ENCODE measurements around the gene JAGN1. TPM values are rescaled to one million over a fixed set of nuclear protein-coding genes. Genes with fewer than 3 reads are reported as not detected.
"Not testable (repeated sequence)": the region's sequence is repeated elsewhere in the genome, so short reads cannot be mapped to it uniquely, and the experiment has no call there.

JAGN1 gene
- total RNA-seq, 4 donors from 2014 or later: 29.5 to 71.3 (median 49.8) TPM

GRCh38 chr3:9938966-9939365, 48.6 kb downstream of the JAGN1 start:
- peaks cover 16% of the 10 kb centered on the region for H3K4me1 ChIP-seq
- H3K27me3 ChIP-seq: no peaks in the 10 kb centered on the region
- DNase-seq (ENCODE audit: low spot score in 2 of 2): no peak
- no peak for TF ChIP-seq POLR2AphosphoS5 (IDR thresholded peaks at IDR 0.05)
- no peak for TF ChIP-seq POLR2A (IDR thresholded peaks at IDR 0.05)
- no peak for TF ChIP-seq CTCF (IDR thresholded peaks at IDR 0.05)
- TF ChIP-seq EP300 (IDR thresholded peaks at IDR 0.05): no peak
- no peak overlapping the region for H3K4me3 ChIP-seq
- no peaks in the 10 kb centered on the region for H3K9me3 ChIP-seq
- H3K36me3 ChIP-seq: peaks cover 10% of the 10 kb centered on the region
- no peak overlapping the region for H3K27ac ChIP-seq
- WGBS: 95% methylated on average over 2 of the region's 2 CpGs

- not testable (repeated sequence) for DNase-seq (ENCODE audit: low spot score in 2 of 2); H3K4me1 ChIP-seq; H3K27ac ChIP-seq; H3K9me3 ChIP-seq; H3K27me3 ChIP-seq; H3K4me3 ChIP-seq
- peaks cover 14% of the 10 kb centered on the region for H3K36me3 ChIP-seq
- WGBS: 100% methylated on average over 1 of the region's 32 CpGs
Measured at GRCh38 chr3:9939906-9940305, 49.5 kb downstream of the JAGN1 start.

GRCh38 chr3:9940746-9941145, 50.3 kb downstream of the JAGN1 start:
- TF ChIP-seq POLR2AphosphoS5 (IDR thresholded peaks at IDR 0.05) (no peak), POLR2A (IDR thresholded peaks at IDR 0.05) (no peak)
- no peaks in the 10 kb centered on the region for H3K27me3 ChIP-seq
- H3K4me1 ChIP-seq: peaks cover under 1% of the 10 kb centered on the region
- no peak overlapping the region for H3K4me3 ChIP-seq
- H3K36me3 ChIP-seq: peaks cover 14% of the 10 kb centered on the region
- H3K9me3 ChIP-seq: no peaks in the 10 kb centered on the region
- H3K27ac ChIP-seq: no peak overlapping the region
- WGBS: 97% methylated on average over 10 of the region's 10 CpGs
- no peak for DNase-seq (ENCODE audit: low spot score in 2 of 2)

- H3K4me1 ChIP-seq: peaks cover 9% of the 10 kb centered on the region
- 82% methylated on average over 4 of the region's 4 CpGs for WGBS
- no peak overlapping the region for H3K27ac ChIP-seq
Measured at GRCh38 chr3:9942164-9942563, 51.8 kb downstream of the JAGN1 start.

GRCh38 chr3:9942934-9943690, 52.7 kb downstream of the JAGN1 start:
- 84% methylated on average over 11 of the region's 11 CpGs for WGBS
- Histone ChIP-seq H3K27me3 (no peaks in the 10 kb centered on the region), H3K4me1 (peaks cover 17% of the 10 kb centered on the region), H3K9me3 (no peaks in the 10 kb centered on the region), H3K27ac (no peak overlapping the region), H3K4me3 (no peak overlapping the region), H3K36me3 (peaks cover 9% of the 10 kb centered on the region)
- no peak for DNase-seq (ENCODE audit: low spot score in 2 of 2)
- no peak for TF ChIP-seq POLR2A (IDR thresholded peaks at IDR 0.05)
- TF ChIP-seq EP300 (IDR thresholded peaks at IDR 0.05): no peak

More at GRCh38 chr3:9942164-9942563, 51.8 kb downstream of the JAGN1 start:
- H3K9me3 ChIP-seq: no peaks in the 10 kb centered on the region
- H3K4me3 ChIP-seq: no peak overlapping the region
- TF ChIP-seq POLR2A (IDR thresholded peaks at IDR 0.05) (no peak), CTCF (IDR thresholded peaks at IDR 0.05) (no peak), POLR2AphosphoS5 (IDR thresholded peaks at IDR 0.05) (no peak), EP300 (IDR thresholded peaks at IDR 0.05) (no peak)
- peaks cover 14% of the 10 kb centered on the region for H3K36me3 ChIP-seq
- H3K27me3 ChIP-seq: no peaks in the 10 kb centered on the region
- no peak for DNase-seq (ENCODE audit: low spot score in 2 of 2)

Other genes starting within 250 kb of the JAGN1 start
- 10 to 100 TPM; 27.9 to 45.3 (median 32.7) TPM for gene MTMR14, start 241.1 kb upstream of the JAGN1 start, total RNA-seq
- gene CPNE9, start 186.8 kb upstream of the JAGN1 start, total RNA-seq: 1 to 10 TPM in 2 of 4 donors, under 1 TPM in 2; 0.49 to 3.4 (median 2.1) TPM
- gene BRPF1, start 158.9 kb upstream of the JAGN1 start, total RNA-seq: 10 to 100 TPM; 24.6 to 35.6 (median 29.4) TPM
- gene OGG1, start 140.7 kb upstream of the JAGN1 start, total RNA-seq: 10 to 100 TPM; 15.7 to 29.6 (median 25.5) TPM
- gene CAMK1, start 120.7 kb upstream of the JAGN1 start, total RNA-seq: 10 to 100 TPM in 1 of 4 donors, 1 to 10 TPM in 3; 3.3 to 13.0 (median 5.2) TPM
- gene TADA3, start 98.1 kb upstream of the JAGN1 start, total RNA-seq: 10 to 100 TPM; 27.6 to 45.0 (median 38.8) TPM
- gene ARPC4, start 97.5 kb upstream of the JAGN1 start, total RNA-seq: 100 to 1,000 TPM; 107 to 132 (median 124) TPM
- gene TTLL3, start 80.3 kb upstream of the JAGN1 start, total RNA-seq: 100 to 1,000 TPM in 2 of 4 donors, 10 to 100 TPM in 2; 42.4 to 286 (median 83.3) TPM
- 10 to 100 TPM; 34.8 to 46.5 (median 42.1) TPM for gene RPUSD3, start 46.6 kb upstream of the JAGN1 start, total RNA-seq
- gene CIDEC, start 10.4 kb upstream of the JAGN1 start, total RNA-seq: 10 to 100 TPM; 12.5 to 34.7 (median 26.1) TPM
- 100 to 1,000 TPM in 1 of 4 donors, 10 to 100 TPM in 3; 49.2 to 116 (median 77.8) TPM for gene IL17RE, start 12.2 kb downstream of the JAGN1 start, total RNA-seq
- 100 to 1,000 TPM in 3 of 4 donors, 10 to 100 TPM in 1; 92.5 to 185 (median 137) TPM for gene IL17RC, start 26.5 kb downstream of the JAGN1 start, total RNA-seq
- 10 to 100 TPM; 18.9 to 46.7 (median 26.0) TPM for gene CRELD1, start 43.2 kb downstream of the JAGN1 start, total RNA-seq
- 1 to 10 TPM; 2.5 to 6.1 (median 3.0) TPM for gene PRRT3, start 61.8 kb downstream of the JAGN1 start, total RNA-seq
- gene EMC3, start 96.2 kb downstream of the JAGN1 start, total RNA-seq: 10 to 100 TPM; 41.8 to 82.1 (median 77.5) TPM
- 10 to 100 TPM in 2 of 4 donors, 1 to 10 TPM in 2; 4.9 to 23.2 (median 10.5) TPM for gene FANCD2, start 135.8 kb downstream of the JAGN1 start, total RNA-seq
- gene FANCD2OS, start 217.6 kb downstream of the JAGN1 start, total RNA-seq: not detected
- 100 to 1,000 TPM in 1 of 4 donors, 10 to 100 TPM in 3; 51.7 to 101 (median 83.9) TPM for gene BRK1, start 225.1 kb downstream of the JAGN1 start, total RNA-seq

Measured in suprapubic skin (tissue), 4 donors.